Measurements from ENCODE around the gene GPR137.
"Not testable (repeated sequence)": the region's sequence is repeated elsewhere in the genome, so short reads cannot be mapped to it uniquely, and the experiment has no call there.

The GPR137 gene

DNA sequence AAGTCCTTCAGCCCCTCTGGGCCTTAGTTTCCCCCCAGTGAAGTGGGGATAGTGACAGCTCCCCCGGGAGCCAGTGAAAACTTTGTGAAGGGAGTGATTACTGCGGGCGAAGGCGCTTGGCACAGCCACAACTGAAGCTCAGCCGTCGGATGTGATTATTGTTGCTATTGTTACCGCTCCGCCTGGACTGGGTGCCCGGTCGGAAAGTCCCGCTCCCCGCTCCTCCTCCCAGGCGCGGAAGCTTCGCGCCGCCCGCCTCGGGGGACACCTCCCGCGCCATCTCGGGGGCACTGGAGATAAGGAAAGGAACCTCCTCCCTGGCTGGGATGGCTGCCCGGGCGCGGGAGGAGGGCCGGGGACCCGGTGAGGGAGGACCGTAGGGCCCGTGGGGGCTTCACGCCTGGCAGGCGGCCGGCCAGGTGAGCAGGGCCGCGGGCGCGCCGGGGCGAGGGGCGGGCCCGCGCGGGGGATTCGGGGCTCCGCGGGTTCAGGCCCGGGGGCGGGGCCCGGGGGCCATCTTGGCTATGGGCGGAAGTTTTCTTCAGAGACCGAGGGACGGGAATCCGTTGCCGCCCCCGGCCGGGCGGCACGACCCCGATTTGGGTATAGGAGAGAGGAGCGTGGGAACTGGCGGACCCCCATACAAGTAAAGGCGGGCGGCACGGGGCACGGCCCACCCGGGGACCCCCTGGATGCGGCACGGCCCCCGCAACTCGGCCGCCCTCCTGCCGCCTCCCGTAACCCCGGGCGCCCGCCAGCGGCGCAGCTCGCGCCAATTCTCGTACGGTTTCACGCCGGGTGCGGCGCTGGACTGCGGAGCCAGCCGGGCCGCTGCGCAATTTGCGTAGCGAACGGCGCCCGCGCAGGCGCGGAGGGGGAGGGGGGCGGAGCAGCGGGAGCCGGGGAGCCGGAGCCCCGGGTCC, at the start of gene GPR137:
Gene GPR137 (plus strand): TSS at position 887 of the 923 bp plus-strand sequence. CDS start 677 bp downstream, outside the sequence.
- peak; percentile 53 for DNase-seq (ENCODE audit: low read depth)

- DNase-seq (ENCODE audit: low read depth), result no peak
Measured at GRCh38 chr11:64237484-64237951, 48.1 kb upstream of the GPR137 start.

- DNase-seq (ENCODE audit: low read depth), result no peak
Measured at GRCh38 chr11:64238076-64238475, 47.6 kb upstream of the GPR137 start.

- DNase-seq (ENCODE audit: low read depth), result no peak
Measured at GRCh38 chr11:64238999-64239398, 46.6 kb upstream of the GPR137 start.

- DNase-seq (ENCODE audit: low read depth), result no peak
Measured at GRCh38 chr11:64239662-64240434, 45.8 kb upstream of the GPR137 start.

DNA sequence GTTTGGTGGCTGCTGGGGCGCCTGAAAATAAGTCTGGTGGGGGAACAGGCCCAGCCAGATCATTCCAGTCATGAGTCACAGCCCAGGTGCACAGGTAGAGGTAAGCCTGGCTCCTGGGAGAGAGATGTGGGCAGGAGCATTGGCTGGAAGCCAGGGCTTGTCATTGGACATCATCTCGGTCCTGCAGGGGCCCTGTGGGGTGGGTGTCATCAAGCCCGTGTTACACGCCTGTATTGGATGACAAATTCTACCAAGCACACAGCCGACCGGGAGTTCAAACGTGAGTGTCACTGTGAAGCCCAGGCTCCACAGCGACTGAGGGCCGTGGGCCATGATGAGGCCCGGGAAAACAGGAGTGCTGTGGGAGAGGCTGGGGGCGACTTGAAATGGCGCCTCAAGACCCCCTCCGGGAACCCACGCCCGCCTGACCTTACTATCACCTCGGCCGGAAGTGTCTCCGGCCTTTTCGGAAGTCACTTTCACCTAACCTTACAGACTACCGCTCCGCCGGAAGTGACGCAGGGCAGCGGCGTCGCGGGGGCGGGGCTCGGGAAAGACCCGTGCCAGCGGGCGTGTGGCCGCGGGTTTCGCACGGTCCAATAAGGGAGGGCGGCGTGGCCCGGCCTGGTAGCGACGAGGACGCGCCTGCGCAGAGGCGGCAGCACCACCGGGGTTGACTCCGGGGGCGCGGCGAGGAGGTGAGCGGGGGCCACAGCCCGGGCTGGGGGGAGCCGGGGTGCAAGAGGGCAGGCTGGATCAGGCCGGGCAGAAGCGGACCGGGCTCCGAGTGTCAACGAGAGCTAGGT, 45.0 kb upstream of the GPR137 start, which contains the start of gene FKBP2:
Gene FKBP2 (plus strand): TSS at position 661 of the 806 bp plus-strand sequence. CDS start 1,293 bp downstream, outside the sequence.
- DNase-seq (ENCODE audit: low read depth), result peak; percentile 93

GRCh38 chr11:64241241-64241490, 44.5 kb upstream of the GPR137 start:
- DNase-seq (ENCODE audit: low read depth), result peak; percentile 98

- DNase-seq (ENCODE audit: low read depth), result no peak
Measured at GRCh38 chr11:64241491-64242374, 43.9 kb upstream of the GPR137 start.

GRCh38 chr11:64243236-64243854, 42.3 kb upstream of the GPR137 start:
- DNase-seq (ENCODE audit: low read depth), result no peak

DNA sequence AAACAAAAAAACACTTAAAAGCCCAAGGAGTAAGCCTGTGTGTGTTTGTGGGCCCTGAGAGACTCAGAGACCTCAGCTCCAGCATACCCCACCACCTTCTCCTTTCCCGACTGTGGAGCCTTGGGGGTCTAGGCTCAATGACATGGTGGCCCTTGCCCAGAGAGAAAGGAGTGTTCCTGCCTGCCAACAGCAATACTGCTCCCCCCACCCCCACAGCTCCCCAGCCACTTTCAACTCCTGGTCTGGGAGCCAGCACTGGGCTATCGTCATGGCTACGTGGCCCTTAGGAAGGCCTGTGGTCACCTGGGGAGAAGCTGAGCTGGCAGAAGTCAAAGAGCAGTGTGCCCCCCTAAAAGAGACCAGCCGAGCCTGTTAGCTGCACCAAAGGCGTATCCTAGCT, 41.5 kb upstream of the GPR137 start:
- no peak for DNase-seq (ENCODE audit: low read depth)

DNA sequence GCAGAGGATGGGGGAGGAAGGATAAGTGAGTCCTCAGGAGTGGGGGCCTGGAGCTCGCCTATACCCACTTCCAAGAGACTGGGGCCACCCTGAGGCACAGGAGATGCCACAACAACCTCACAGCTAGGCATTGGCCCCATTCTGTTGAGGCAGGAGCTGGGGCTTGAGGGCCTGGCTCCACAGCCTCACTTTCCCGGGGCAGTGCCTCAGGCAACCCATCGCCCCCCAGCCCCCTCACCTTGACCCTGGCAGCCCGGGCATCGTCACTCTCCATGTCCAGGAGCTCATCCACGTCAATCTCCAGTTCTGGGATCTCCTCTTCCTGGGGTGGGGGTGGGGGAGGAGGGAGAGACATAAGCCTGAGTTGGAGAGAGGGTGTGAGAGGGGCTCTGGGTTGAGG, 40.7 kb upstream of the GPR137 start:
- no peak for DNase-seq (ENCODE audit: low read depth)

- no peak for DNase-seq (ENCODE audit: low read depth)
Measured at GRCh38 chr11:64245401-64245796, 40.2 kb upstream of the GPR137 start.

GRCh38 chr11:64245797-64246620, 39.6 kb upstream of the GPR137 start:
- DNase-seq (ENCODE audit: low read depth), result peak; percentile 88

GRCh38 chr11:64246621-64246870, 39.1 kb upstream of the GPR137 start:
- DNase-seq (ENCODE audit: low read depth), result not testable (repeated sequence)

DNA sequence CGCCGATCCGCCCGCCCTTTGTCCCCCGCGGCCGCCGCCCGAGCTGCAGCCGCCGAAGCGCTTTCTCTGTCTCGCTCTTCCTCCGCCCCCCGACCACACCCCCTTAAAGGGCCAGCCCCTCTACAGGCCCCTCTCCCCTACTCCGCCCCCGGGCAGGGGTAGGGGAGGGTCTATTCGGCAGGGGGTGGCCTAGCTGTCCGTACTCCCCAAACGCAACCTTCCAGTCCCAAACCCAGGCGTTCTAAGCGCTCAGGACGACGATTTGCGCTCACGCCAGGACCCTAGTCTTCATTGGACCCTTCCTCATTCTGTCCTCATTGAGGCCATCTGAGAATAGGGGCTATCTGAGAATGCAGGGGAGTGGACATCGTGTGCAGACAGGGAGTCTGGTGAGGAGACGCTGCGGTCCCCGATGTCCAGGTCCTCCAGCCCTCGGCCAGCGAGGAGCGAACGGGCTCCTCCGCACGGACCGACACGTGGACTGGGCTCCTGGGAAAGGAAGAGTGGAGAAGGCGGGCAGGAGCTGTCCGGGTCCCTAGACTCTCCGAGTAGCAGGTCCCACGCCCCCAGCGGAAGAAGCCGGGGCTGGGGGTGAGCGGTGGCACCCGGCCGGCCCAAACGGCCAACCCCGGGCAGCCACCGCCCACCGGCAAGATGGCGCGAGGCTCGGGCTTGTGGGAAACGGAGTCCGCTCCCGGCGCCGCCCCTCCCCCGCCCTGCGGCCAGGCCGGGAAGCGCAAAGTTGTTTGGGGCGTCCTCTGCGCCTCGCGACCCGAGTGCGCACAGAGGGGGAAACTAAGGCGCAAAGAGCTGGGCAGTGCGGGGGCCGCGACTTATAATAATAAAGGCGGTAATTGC, 38.5 kb upstream of the GPR137 start, which contains the start of gene PPP1R14B:
Gene PPP1R14B (minus strand): TSS at position 73 of the 858 bp plus-strand sequence. CDS start 270 bp downstream, outside the sequence.
- peak; percentile 73 for DNase-seq (ENCODE audit: low read depth)

DNA sequence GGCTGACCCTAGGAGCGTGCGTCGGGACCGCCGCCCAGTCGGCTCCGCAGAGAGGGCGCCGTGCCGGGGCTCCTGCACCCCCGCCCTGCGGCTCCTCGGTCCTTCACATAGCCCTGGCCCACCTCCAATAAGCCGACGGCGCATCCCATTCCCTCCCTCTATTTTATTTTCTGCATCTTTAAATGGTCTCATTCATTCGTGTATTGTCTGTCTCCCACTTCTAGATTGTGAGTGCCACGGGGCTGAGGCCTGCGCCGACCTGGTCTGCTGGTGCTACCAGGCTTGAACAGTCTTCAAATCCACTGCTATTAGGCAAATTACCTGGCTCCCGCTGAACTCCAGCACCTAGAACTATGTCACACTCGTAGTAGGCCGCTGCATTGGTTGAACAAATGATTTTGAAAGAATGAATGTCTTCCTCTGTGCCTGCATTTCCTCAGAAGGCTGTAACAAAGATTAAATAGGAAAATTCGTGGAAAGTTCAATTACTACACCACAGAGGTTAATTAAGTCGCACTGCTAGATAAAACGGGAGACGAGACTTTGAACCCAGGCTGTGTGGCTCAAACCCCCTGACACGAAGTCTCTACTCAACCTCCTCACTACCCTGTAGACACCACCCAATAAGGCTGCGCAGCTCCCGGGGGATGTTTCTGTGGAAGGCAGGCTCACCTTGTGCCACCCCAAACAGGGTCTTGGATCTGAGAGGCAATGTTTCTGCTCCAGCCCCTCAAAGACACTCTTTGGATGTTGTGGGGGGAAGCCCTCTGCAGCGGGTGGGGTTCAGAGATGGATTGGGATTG, 37.7 kb upstream of the GPR137 start:
- no peak for DNase-seq (ENCODE audit: low read depth)

- no peak for DNase-seq (ENCODE audit: low read depth)
Measured at GRCh38 chr11:64248578-64248977, 37.1 kb upstream of the GPR137 start.

DNA sequence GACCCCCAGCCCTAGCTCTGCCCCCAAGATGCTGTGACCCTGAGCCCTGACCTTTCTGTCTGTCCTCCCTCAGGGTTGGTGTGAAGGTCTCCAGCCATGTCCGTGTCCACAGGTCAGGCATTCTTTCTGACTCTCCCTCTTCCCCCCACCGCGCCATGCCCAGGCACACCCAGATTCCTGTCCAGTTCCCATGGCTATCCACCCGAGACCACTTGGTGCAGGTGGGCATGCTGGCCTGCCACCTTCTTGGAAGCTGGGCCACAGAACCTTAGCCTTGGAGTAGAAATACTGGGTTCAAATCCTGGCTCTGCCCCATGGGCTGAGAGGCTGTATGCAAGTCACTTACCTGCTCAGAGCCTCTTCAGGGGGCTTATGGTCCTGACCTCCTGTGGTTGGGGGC, 36.6 kb upstream of the GPR137 start:
- DNase-seq (ENCODE audit: low read depth), result no peak
